IPS-18a (cell line): ENCODE measurements around the gene ENO3.
"Not testable (repeated sequence)": the region's sequence is repeated elsewhere in the genome, so short reads cannot be mapped to it uniquely, and the experiment has no call there.

Experiments used
- H3K27ac ChIP-seq: one replicate; pipeline ENCODE4 v1.5.1; 2013; ENCODE audit warnings: low read length
- H3K27me3 ChIP-seq: one replicate; pipeline ENCODE4 v1.6.1; 2013; ENCODE audit warnings: mild to moderate bottlenecking, low read length; ENCODE audit not compliant: control insufficient read depth, insufficient read depth
- H3K36me3 ChIP-seq: one replicate; pipeline ENCODE4 v1.6.1; 2013; ENCODE audit warnings: low read depth, low read length; ENCODE audit not compliant: control insufficient read depth
- H3K4me1 ChIP-seq: one replicate; pipeline ENCODE4 v1.6.1; 2013; ENCODE audit warnings: low read depth, low read length; ENCODE audit not compliant: control insufficient read depth
- H3K4me3 ChIP-seq: one replicate; pipeline ENCODE4 v1.5.1; 2013; ENCODE audit warnings: low read length
- H3K9ac ChIP-seq: one replicate; pipeline ENCODE4 v1.6.1; 2013; ENCODE audit warnings: mild to moderate bottlenecking, low read length, moderate library complexity
- H3K9me3 ChIP-seq: one replicate; pipeline ENCODE4 v1.6.1; 2013; ENCODE audit warnings: low read depth, low read length; ENCODE audit not compliant: control insufficient read depth

Gene ENO3

DNA sequence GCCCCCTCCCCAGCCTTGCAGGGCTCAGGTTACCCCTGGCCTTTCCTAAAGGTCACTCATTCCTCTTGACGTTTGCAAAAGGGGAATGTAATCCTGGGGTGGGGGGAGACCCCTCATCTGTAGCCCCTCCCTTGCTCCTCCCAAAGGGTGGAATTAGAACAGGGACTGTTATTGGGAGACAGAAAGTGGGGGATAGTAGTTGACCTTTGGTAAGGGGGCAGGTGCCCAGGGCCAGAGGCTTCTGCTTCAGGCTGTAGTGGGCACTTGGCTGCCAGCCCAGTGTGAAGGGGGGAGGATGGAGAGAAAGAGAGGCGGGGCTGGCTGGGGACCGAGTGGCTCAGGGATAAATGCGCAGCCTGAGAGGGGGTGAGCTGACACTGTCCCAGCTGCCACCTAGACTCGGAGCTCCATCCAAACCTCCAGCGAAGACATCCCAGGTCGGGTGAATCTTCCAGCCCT is at the start of gene ENO3:
Gene ENO3, plus strand, starts transcription at position 374 of the 459 bp plus-strand sequence. CDS start 711 bp downstream, outside the sequence.
- no peaks in the 10 kb centered on the region for H3K9me3 ChIP-seq
- H3K4me3 ChIP-seq = peak within 1 kb of the TSS; percentile 79
- peaks cover 11% of the 10 kb centered on the region for H3K36me3 ChIP-seq
- no peaks in the 10 kb centered on the region for H3K27me3 ChIP-seq
- peak within 1 kb of the TSS; percentile 88 for H3K9ac ChIP-seq
- H3K4me1 ChIP-seq = peaks cover 19% of the 10 kb centered on the region
- peak within 1 kb of the TSS; percentile 45 for H3K27ac ChIP-seq

GRCh38 chr17:4901648-4902344 is 49.1 kb upstream of the ENO3 start:
- H3K27me3 ChIP-seq = no peaks in the 10 kb centered on the region

GRCh38 chr17:4902540-4902939 is 48.4 kb upstream of the ENO3 start:
- H3K36me3 ChIP-seq = no peaks in the 10 kb centered on the region
- H3K27ac ChIP-seq = no peak overlapping the region
- no peaks in the 10 kb centered on the region for H3K27me3 ChIP-seq
- no peaks in the 10 kb centered on the region for H3K9me3 ChIP-seq
- no peak overlapping the region for H3K9ac ChIP-seq
- H3K4me1 ChIP-seq = no peaks in the 10 kb centered on the region
- no peak overlapping the region for H3K4me3 ChIP-seq

More at GRCh38 chr17:4901648-4902344, 49.1 kb upstream of the ENO3 start:
- Histone ChIP-seq H3K4me1 (no peaks in the 10 kb centered on the region), H3K36me3 (no peaks in the 10 kb centered on the region), H3K27ac (no peak overlapping the region), H3K4me3 (no peak overlapping the region), H3K9ac (no peak overlapping the region), H3K9me3 (no peaks in the 10 kb centered on the region)

DNA sequence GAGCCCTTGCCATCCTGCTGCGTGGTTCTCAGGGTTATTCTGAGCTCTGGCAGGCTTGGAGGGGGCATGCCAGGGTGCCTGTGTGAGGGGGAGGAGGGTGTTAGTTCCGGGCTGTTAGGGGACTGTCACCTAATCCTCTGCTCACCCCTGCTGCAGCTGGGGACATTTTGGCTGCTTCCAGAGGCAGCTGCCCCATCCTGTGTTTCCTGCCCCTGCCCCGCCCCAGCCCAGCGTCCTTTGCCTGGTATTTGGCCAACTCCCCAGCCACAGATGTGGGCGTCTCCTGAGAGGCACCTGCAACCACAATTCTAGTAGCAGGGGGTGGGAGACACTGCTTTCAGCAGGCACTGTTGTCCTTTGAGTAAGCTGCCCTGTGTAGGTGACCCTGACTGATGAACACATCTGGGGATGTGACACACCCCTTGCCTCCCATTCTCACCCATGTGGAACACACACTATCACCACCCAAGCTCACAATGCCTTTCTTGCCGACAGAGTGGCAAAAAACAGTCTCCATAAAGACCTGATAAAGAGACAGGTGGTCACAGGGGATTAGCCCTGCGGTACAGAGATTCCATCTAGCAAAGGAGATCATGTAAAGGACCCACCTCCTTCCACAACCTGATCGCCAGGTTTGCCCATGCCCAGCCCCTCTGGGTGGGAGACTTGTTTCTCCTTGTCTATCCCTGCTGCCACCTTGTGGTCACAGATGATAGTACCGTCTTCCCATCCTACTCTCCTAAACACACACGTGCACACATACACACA is 47.7 kb upstream of the ENO3 start, which contains the start of gene CHRNE:
Gene CHRNE, minus strand, starts transcription at position 48 of the 768 bp plus-strand sequence. Its CDS starts 35 bp downstream, at position 13.
- H3K9ac ChIP-seq = no peak within 1 kb of the TSS
- no peaks in the 10 kb centered on the region for H3K9me3 ChIP-seq
- H3K36me3 ChIP-seq = no peaks in the 10 kb centered on the region
- H3K4me1 ChIP-seq = no peaks in the 10 kb centered on the region
- H3K4me3 ChIP-seq = no peak within 1 kb of the TSS
- H3K27me3 ChIP-seq = no peaks in the 10 kb centered on the region
- no peak within 1 kb of the TSS for H3K27ac ChIP-seq

DNA sequence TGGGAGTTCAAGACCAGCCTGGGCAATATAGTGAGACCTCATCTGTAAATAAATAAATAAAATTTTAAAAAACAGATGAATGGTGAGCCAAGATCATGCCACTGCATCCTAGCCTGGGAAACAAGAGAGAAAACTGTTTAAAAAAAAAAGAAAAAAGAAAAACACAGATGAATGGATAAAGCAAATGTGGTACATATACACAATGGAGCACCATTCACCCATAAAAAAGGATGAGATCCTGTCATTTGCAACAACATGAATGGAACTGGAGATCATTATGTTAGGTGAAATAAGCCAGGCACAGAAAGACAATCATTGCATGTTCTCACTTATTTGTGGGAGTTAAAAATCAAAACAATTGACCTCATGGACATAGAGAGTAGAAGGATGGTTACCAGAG is 44.3 kb upstream of the ENO3 start:
- not testable (repeated sequence) for H3K9me3 ChIP-seq, H3K9ac ChIP-seq, H3K4me3 ChIP-seq, H3K36me3 ChIP-seq, H3K27ac ChIP-seq, H3K27me3 ChIP-seq
- H3K4me1 ChIP-seq = peaks cover 10% of the 10 kb centered on the region

DNA sequence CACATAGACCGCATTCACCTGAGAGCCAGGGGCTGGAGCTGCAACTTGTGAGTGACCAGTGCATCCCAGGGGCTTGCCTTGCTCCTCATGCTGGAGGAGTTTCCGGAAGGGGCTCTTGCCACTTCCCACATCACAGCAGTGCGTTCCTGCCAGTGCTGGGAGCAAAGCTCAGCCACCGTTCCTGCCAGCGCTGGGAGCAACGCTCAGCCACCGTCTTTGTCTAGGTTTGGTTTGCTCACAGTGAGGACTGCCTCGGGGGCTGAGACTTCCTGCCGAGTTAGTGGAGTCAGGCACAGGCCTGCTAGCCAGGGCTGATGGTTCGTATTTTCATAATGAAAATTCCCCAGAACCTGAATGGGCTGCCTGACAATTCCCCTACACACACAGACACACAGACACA is 42.6 kb upstream of the ENO3 start:
- H3K9ac ChIP-seq = no peak overlapping the region
- no peaks in the 10 kb centered on the region for H3K36me3 ChIP-seq
- H3K9me3 ChIP-seq = no peaks in the 10 kb centered on the region
- no peak overlapping the region for H3K27ac ChIP-seq
- H3K4me1 ChIP-seq = peaks cover 10% of the 10 kb centered on the region
- H3K4me3 ChIP-seq = no peak overlapping the region
- no peaks in the 10 kb centered on the region for H3K27me3 ChIP-seq

- Histone ChIP-seq H3K9me3 (no peaks in the 10 kb centered on the region), H3K4me3 (no peak overlapping the region), H3K9ac (no peak overlapping the region), H3K4me1 (peaks cover 10% of the 10 kb centered on the region), H3K27me3 (no peaks in the 10 kb centered on the region), H3K36me3 (no peaks in the 10 kb centered on the region), H3K27ac (no peak overlapping the region)
Observed at GRCh38 chr17:4908711-4909496, 42.0 kb upstream of the ENO3 start.

DNA sequence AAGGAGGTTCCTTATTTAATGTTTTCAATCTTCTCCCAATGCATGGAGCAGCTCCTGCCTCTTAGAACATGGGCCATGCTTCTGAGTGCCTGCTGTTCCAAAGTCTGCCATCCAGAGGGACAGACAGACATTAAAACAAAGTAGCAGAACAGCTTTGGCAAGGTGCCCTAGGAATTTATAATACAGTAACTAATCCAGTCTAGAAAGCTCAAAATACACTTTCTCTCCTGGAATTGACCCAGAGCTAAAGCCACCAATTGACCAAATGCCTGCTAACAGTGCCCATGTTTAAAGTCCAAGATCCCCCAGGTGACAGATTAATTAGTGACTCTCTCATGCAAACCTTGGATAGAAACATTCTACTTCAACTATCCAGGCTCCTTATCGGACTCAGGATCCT is 36.9 kb upstream of the ENO3 start:
- Histone ChIP-seq H3K9me3 (no peaks in the 10 kb centered on the region), H3K27me3 (no peaks in the 10 kb centered on the region), H3K9ac (no peak overlapping the region), H3K4me3 (no peak overlapping the region), H3K4me1 (peaks cover 5% of the 10 kb centered on the region), H3K36me3 (no peaks in the 10 kb centered on the region), H3K27ac (no peak overlapping the region)

DNA sequence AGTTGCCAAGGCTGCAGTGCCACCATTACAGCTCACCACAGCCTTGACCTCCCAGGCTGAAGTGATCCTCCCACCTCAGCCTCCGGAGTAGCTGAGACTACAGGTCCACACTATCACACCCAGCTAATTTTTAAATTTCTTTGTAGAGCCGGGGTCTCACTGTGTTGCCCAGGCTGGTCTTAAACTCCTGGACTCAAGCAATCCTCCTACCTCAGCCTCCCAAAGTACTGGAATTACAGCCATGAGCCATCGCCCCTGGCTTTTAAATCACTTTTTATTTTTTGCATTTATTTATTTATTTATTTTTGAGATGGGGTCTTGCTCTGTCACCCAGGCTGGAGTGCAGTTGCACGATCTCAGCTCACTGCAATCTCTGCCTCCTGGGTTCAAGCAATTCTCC is 36.4 kb upstream of the ENO3 start:
- not testable (repeated sequence) for H3K4me1 ChIP-seq, H3K4me3 ChIP-seq, H3K27me3 ChIP-seq

GRCh38 chr17:4919511-4920047 is 31.3 kb upstream of the ENO3 start:
- Histone ChIP-seq H3K9ac (no peak overlapping the region), H3K36me3 (no peaks in the 10 kb centered on the region), H3K27me3 (no peaks in the 10 kb centered on the region), H3K4me3 (no peak overlapping the region), H3K27ac (no peak overlapping the region), H3K9me3 (no peaks in the 10 kb centered on the region), H3K4me1 (peaks cover 3% of the 10 kb centered on the region)

More for the DNA sequence above, 36.4 kb upstream of the ENO3 start:
- not testable (repeated sequence) for H3K9ac ChIP-seq, H3K27ac ChIP-seq, H3K9me3 ChIP-seq, H3K36me3 ChIP-seq
